H1 (cell line): ENCODE results near the gene UTS2B. TPM values are rescaled to one million over a fixed set of nuclear protein-coding genes. Genes with fewer than 3 reads are reported as not detected.

Experiments
- CTCF ChIA-PET: fragments of 300-600 bp; sonication (Branson Sonifier 250); formaldehyde crosslinking; loops from one replicate; lab custom pipeline; 2021; ENCODE audit not compliant: partially characterized antibody; lab: Charles Lee
- POLR2A ChIA-PET: fragments of 300-600 bp; sonication (Branson Sonifier 250); formaldehyde crosslinking; loops from one replicate; lab custom pipeline; 2021; ENCODE audit warnings: inconsistent platforms; ENCODE audit not compliant: partially characterized antibody; lab: Charles Lee
- DNase-seq, 2 experiments: peaks; one replicate each; pipeline versions ENCODE4 v3.0.0 to v3.0.0-alpha.2; 2010 to 2022; ENCODE audit warnings: low spot score in 2 of 2, low read depth in 1 of 2, mixed read lengths in 1 of 2
- FAIRE-seq: peaks from 2 replicates; lab custom pipeline; 2011; peaks lifted over from hg19 to GRCh38; lab: Jason Lieb, UNC
- H2AFZ ChIP-seq: 2 replicates; pipeline ENCODE4 v1.8.1; 2012; ENCODE audit warnings: low read length, inconsistent platforms
- H2AK5ac ChIP-seq: 2 replicates; pipeline ENCODE4 v1.6.1; 2013; ENCODE audit warnings: low read depth, low read length
- H2BK120ac ChIP-seq: replicated peaks from 2 replicates; pipeline ENCODE3; 2013; ENCODE audit warnings: low read depth, low read length, inconsistent platforms
- H2BK12ac ChIP-seq: 2 replicates; pipeline ENCODE4 v1.6.1; 2013; ENCODE audit warnings: low read depth, low read length
- H2BK15ac ChIP-seq: 2 replicates; pipeline ENCODE4 v1.6.1; 2013; ENCODE audit warnings: low read length
- H2BK20ac ChIP-seq: 2 replicates; pipeline ENCODE4 v1.6.1; 2013; ENCODE audit warnings: low read length
- H2BK5ac ChIP-seq: 2 replicates; pipeline ENCODE4 v1.6.1; 2013; ENCODE audit warnings: low read depth, low read length
- H3K14ac ChIP-seq: 2 replicates; pipeline ENCODE4 v1.6.1; 2013; ENCODE audit warnings: inconsistent platforms; ENCODE audit not compliant: insufficient read length
- H3K18ac ChIP-seq: 2 replicates; pipeline ENCODE4 v1.6.1; 2013; ENCODE audit warnings: low read length; ENCODE audit errors: extremely low read depth
- H3K23ac ChIP-seq: 2 replicates; pipeline ENCODE4 v1.6.1; 2013; ENCODE audit warnings: inconsistent platforms; ENCODE audit not compliant: insufficient read length
- H3K23me2 ChIP-seq: 2 replicates; pipeline ENCODE4 v1.6.1; 2013; ENCODE audit warnings: low read depth, low read length
- H3K27ac ChIP-seq: 2 replicates; pipeline ENCODE4 v1.6.1; 2011; ENCODE audit warnings: low read depth, low read length, inconsistent platforms
- H3K27me3 ChIP-seq, 4 experiments: replicated peaks in 1 of 4; 1 replicate in 1 of 4; 2 replicates in 3 of 4; pipeline versions ENCODE4 v1.6.1 to v1.8.1; 2011 to 2013; ENCODE audit warnings: low read length in 3 of 4, mild to moderate bottlenecking in 3 of 4, inconsistent platforms in 2 of 4, mixed read lengths in 2 of 4, moderate library complexity in 1 of 4; ENCODE audit not compliant: control insufficient read depth in 3 of 4, insufficient read depth in 3 of 4; ENCODE audit errors: extremely low read depth in 1 of 4
- H3K36me3 ChIP-seq, 4 experiments: 2 replicates each; pipeline versions ENCODE4 v1.6.1 to v1.8.1; 2011 to 2013; ENCODE audit warnings: mild to moderate bottlenecking in 4 of 4, low read length in 3 of 4, moderate library complexity in 2 of 4, control low read depth in 1 of 4, inconsistent platforms in 1 of 4; ENCODE audit not compliant: insufficient read depth in 4 of 4, control insufficient read depth in 2 of 4
- H3K4ac ChIP-seq: replicated peaks from 2 replicates; pipeline ENCODE3; 2013; ENCODE audit warnings: low read length, low read depth, mixed read lengths, inconsistent platforms; ENCODE audit not compliant: insufficient read length
- H3K4me1 ChIP-seq, 4 experiments: replicated peaks in 1 of 4; 1 replicate in 1 of 4; 2 replicates in 3 of 4; pipeline versions ENCODE4 v1.6.1 to v1.8.1; 2011 to 2013; ENCODE audit warnings: low read length in 3 of 4, inconsistent platforms in 2 of 4, mixed read lengths in 1 of 4; ENCODE audit not compliant: insufficient read depth in 4 of 4, control insufficient read depth in 3 of 4
- H3K4me2 ChIP-seq, 2 experiments: 2 replicates each; pipeline versions ENCODE4 v1.6.1 to v1.8.1; 2011 to 2013; ENCODE audit warnings: low read depth in 2 of 2, low read length in 2 of 2, control low read depth in 1 of 2, inconsistent platforms in 1 of 2, mild to moderate bottlenecking in 1 of 2; ENCODE audit not compliant: insufficient read depth in 1 of 2
- H3K4me3 ChIP-seq, 4 experiments: fragments of 200-600, 300-600 bp in 1 of 4; sonication (generic), shearing (Covaris generic), sonication (Bioruptor Twin) in 1 of 4; 2 replicates each; pipeline versions ENCODE4 v1.5.1 to v1.8.1; 2011 to 2016; ENCODE audit warnings: low read length in 4 of 4, low read depth in 3 of 4, control low read depth in 2 of 4, inconsistent platforms in 2 of 4, mild to moderate bottlenecking in 2 of 4, mixed read lengths in 1 of 4, moderate library complexity in 1 of 4; ENCODE audit not compliant: insufficient read depth in 2 of 4; ENCODE audit errors: extremely low read depth in 1 of 4
- H3K56ac ChIP-seq: replicated peaks from 2 replicates; pipeline ENCODE3; 2013; ENCODE audit warnings: low read depth, mild to moderate bottlenecking, mixed read lengths, low read length, inconsistent platforms; ENCODE audit not compliant: insufficient read length
- H3K79me1 ChIP-seq: 2 replicates; pipeline ENCODE4 v1.6.1; 2013; ENCODE audit warnings: low read depth, low read length, control low read depth
- H3K79me2 ChIP-seq, 2 experiments: 2 replicates each; pipeline versions ENCODE4 v1.6.1 to v1.8.1; 2012 to 2013; ENCODE audit warnings: low read length in 2 of 2, mild to moderate bottlenecking in 2 of 2, inconsistent platforms in 1 of 2; ENCODE audit not compliant: insufficient read depth in 2 of 2, control insufficient read depth in 1 of 2
- H3K9ac ChIP-seq, 4 experiments: replicated peaks in 1 of 4; 1 replicate in 1 of 4; 2 replicates in 3 of 4; pipeline versions ENCODE4 v1.6.1 to v1.8.1; 2011 to 2013; ENCODE audit warnings: low read depth in 3 of 4, low read length in 3 of 4, control low read depth in 2 of 4, mild to moderate bottlenecking in 2 of 4, moderate library complexity in 2 of 4, inconsistent platforms in 1 of 4; ENCODE audit errors: extremely low read depth in 1 of 4
- H3K9me3 ChIP-seq, 2 experiments: 2 replicates each; pipeline versions ENCODE4 v1.6.1 to v1.8.1; 2012 to 2013; ENCODE audit warnings: mild to moderate bottlenecking in 2 of 2, moderate library complexity in 2 of 2, control low read depth in 1 of 2, inconsistent platforms in 1 of 2, low read depth in 1 of 2, low read length in 1 of 2, mixed read lengths in 1 of 2; ENCODE audit not compliant: insufficient read depth in 2 of 2
- H4K20me1 ChIP-seq, 2 experiments: replicated peaks in 1 of 2; 2 replicates each; pipeline versions ENCODE3 to v1.8.1; 2011 to 2013; ENCODE audit warnings: inconsistent platforms in 2 of 2, low read length in 2 of 2, mild to moderate bottlenecking in 1 of 2; ENCODE audit not compliant: insufficient read depth in 2 of 2, control insufficient read depth in 1 of 2
- H4K5ac ChIP-seq: 2 replicates; pipeline ENCODE4 v1.6.1; 2013; ENCODE audit warnings: low read length, low read depth, mixed read lengths, inconsistent platforms; ENCODE audit not compliant: insufficient read length
- H4K8ac ChIP-seq: 2 replicates; pipeline ENCODE4 v1.8.0; 2013; ENCODE audit warnings: mild to moderate bottlenecking, moderate library complexity, low read length, inconsistent platforms; ENCODE audit not compliant: insufficient read depth; ENCODE audit errors: extremely low read depth
- H4K91ac ChIP-seq: replicated peaks from 2 replicates; pipeline ENCODE3; 2013; ENCODE audit warnings: low read length, mixed read lengths, inconsistent platforms; ENCODE audit not compliant: insufficient read length
- RXRA ChIP-seq: IDR thresholded peaks from 2 replicates; pipeline ENCODE4 v1.6.1; 2011; ENCODE audit warnings: low read depth, mild to moderate bottlenecking, low read length, moderate library complexity; ENCODE audit not compliant: insufficient read depth
- SP1 ChIP-seq: IDR thresholded peaks from 2 replicates; pipeline ENCODE4 v1.6.1; 2011; ENCODE audit warnings: low read depth, low read length
- SP4 ChIP-seq: IDR thresholded peaks from 2 replicates; pipeline ENCODE4 v1.6.1; 2012; ENCODE audit warnings: low read length, inconsistent platforms
- TEAD4 ChIP-seq: IDR thresholded peaks from 2 replicates; pipeline ENCODE4 v1.6.1; 2012; ENCODE audit warnings: low read depth, low read length, inconsistent platforms, mixed read lengths
- YY1 ChIP-seq: IDR thresholded peaks from 2 replicates; pipeline ENCODE4 v1.6.1; 2011; ENCODE audit warnings: low read depth, mild to moderate bottlenecking, low read length
- WGBS, 2 experiments: shearing (Covaris generic) in 1 of 2; methylation state at CpG; one replicate each; pipeline versions ENCODE4 v1.1.6 to v1.1.7; 2013 to 2015; ENCODE audit warnings: low lambda C conversion rate in 2 of 2, mixed read lengths in 2 of 2, inconsistent platforms in 1 of 2, low coverage in 1 of 2, missing lambda C conversion rate in 1 of 2; ENCODE audit not compliant: insufficient replicate concordance in 2 of 2, insufficient coverage in 1 of 2, insufficient read length in 1 of 2; ENCODE audit errors: extremely low coverage in 1 of 2, missing lambda C conversion rate in 1 of 2; 5-methylcytosine and 5-hydroxymethylcytosine counted together
- polyA plus RNA-seq, 7 experiments: library from polyadenylated mRNA; depleted of rRNA in 3 of 7; stranded (reverse) in 5 of 7; unstranded in 2 of 7; fragments of >200 nt in 5 of 7; fragments of 200-250 nt in 2 of 7; gene quantifications; 1 replicate in 5 of 7; 2 replicates in 1 of 7; 4 replicates in 1 of 7; pipeline versions ENCODE4 v1.2.1 to v1.2.3, GENCODE V29; 2011 to 2013; ENCODE audit warnings: missing spikeins in 2 of 7, mixed read lengths in 2 of 7
- total RNA-seq: library from RNA; stranded (reverse); fragmentation: NEBNext Ultra II Directional; extraction: Animal tissue kit (Norgen Biotek cat#: 25700); gene quantifications from 2 replicates; pipeline ENCODE4 v1.2.1, GENCODE V29; 2021

The UTS2B gene
- total and polyA plus RNA-seq, 2 of the 8 experiments (the other 6 are each of a cell fraction or from before 2014, with no cell fraction given) = not detected

GRCh38 chr3:191356631-191357439, 26.5 kb upstream of the UTS2B start:
- H3K4me2 ChIP-seq = no peak overlapping the region
- no peak overlapping the region for H3K14ac ChIP-seq
- H3K18ac ChIP-seq = no peak overlapping the region
- H3K9ac ChIP-seq = no peak overlapping the region
- H3K23ac ChIP-seq = no peak overlapping the region
- H3K56ac ChIP-seq = no peak overlapping the region
- peaks cover 0 to 2% of the 10 kb centered on the region in 2 experiments; a peak in 1 of 4 replicates for H3K79me2 ChIP-seq
- 0 out of 2 replicates have a peak overlapping the region, but pooled peaks have one; percentile 61 for H2BK15ac ChIP-seq
- no peak overlapping the region for H2AFZ ChIP-seq
- no peaks in the 10 kb centered on the region for H3K79me1 ChIP-seq
- H2AK5ac ChIP-seq = no peak overlapping the region
- no peak overlapping the region for H2BK12ac ChIP-seq
- no peak overlapping the region for H4K5ac ChIP-seq
- no peak overlapping the region for H3K27ac ChIP-seq
- DNase-seq (no peak), FAIRE-seq (no peak)
- no peak overlapping the region for H4K91ac ChIP-seq
- no peak overlapping the region for H2BK120ac ChIP-seq
- H3K27me3 ChIP-seq = no peaks in the 10 kb centered on the region
- no peak overlapping the region for H3K4ac ChIP-seq
- CTCF ChIA-PET = interaction anchor here (0.6 to 2.0 kb wide), 5 partner anchors 10 to 159 kb away, joined by 3 to 6 read pairs (median 3); no protein-coding TSS in a partner anchor
- H3K4me3 ChIP-seq = no peak overlapping the region
- TF ChIP-seq YY1 (no peak), RXRA (no peak), SP4 (no peak), SP1 (no peak), TEAD4 (no peak)
- peaks cover 0 to 6% (median 1%) of the 10 kb centered on the region in 4 experiments; a peak in 2 of 7 replicates for H3K4me1 ChIP-seq
- H2BK5ac ChIP-seq = no peak overlapping the region
- H3K36me3 ChIP-seq = peaks cover 0 to 4% (median 0%) of the 10 kb centered on the region in 4 experiments; a peak in 1 of 8 replicates
- no peak overlapping the region for H2BK20ac ChIP-seq
- no peaks in the 10 kb centered on the region for H4K20me1 ChIP-seq
- no peaks in the 10 kb centered on the region for H3K23me2 ChIP-seq
- POLR2A ChIA-PET = interaction anchor here (0.7 kb wide), 1 partner anchor 33 kb away, joined by 3 read pairs; no protein-coding TSS in a partner anchor
- no peak overlapping the region for H4K8ac ChIP-seq
- 92% methylated on average over 5 of the region's 5 CpGs; no CpG with 5 or more reads in 1 of the 2 experiments for WGBS, 2 experiments
- no peaks in the 10 kb centered on the region for H3K9me3 ChIP-seq
